Lung (tissue), 12 donors: ENCODE data around the gene UAP1. TPM values are rescaled to one million over a fixed set of nuclear protein-coding genes. Genes with fewer than 3 reads are reported as not detected.

Experiments
- ATAC-seq: fragments of 200-7000 bp; cut with Tn5 transposase; one replicate; pipeline ENCODE4 v1.9.1; 2020; ENCODE audit warnings: moderate number of reproducible peaks; ENCODE audit not compliant: insufficient read depth, low FRiP score
- DNase-seq, 3 donors: peaks; one replicate each; pipeline ENCODE4 v3.0.0-alpha.2; 2013 to 2017
- H3K27ac ChIP-seq, 2 donors: one replicate each; pipeline ENCODE4 v1.5.1; 2013; ENCODE audit warnings: mild to moderate bottlenecking in 2 of 2, moderate library complexity in 2 of 2, control low read depth in 1 of 2, inconsistent platforms in 1 of 2, low read depth in 1 of 2, low read length in 1 of 2
- H3K27me3 ChIP-seq, 3 donors: one replicate each; pipeline ENCODE4 v1.5.1; 2013; ENCODE audit warnings: low read length in 2 of 3; ENCODE audit not compliant: control insufficient read depth in 3 of 3, insufficient read depth in 3 of 3
- H3K36me3 ChIP-seq, 4 donors: one replicate each; pipeline ENCODE4 v1.5.1; 2013; ENCODE audit warnings: low read length in 4 of 4, mild to moderate bottlenecking in 1 of 4, moderate library complexity in 1 of 4; ENCODE audit not compliant: control insufficient read depth in 4 of 4, insufficient read depth in 4 of 4
- H3K4me1 ChIP-seq, 5 donors: one replicate each; pipeline ENCODE4 v1.5.1; 2013; ENCODE audit warnings: low read length in 5 of 5, mild to moderate bottlenecking in 2 of 5, moderate library complexity in 1 of 5; ENCODE audit not compliant: control insufficient read depth in 5 of 5, insufficient read depth in 5 of 5
- H3K4me3 ChIP-seq: one replicate; pipeline ENCODE4 v1.5.1; 2013; ENCODE audit warnings: mild to moderate bottlenecking, control low read depth, moderate library complexity
- H3K9ac ChIP-seq, 2 donors: one replicate each; pipeline ENCODE4 v1.5.1; 2013; ENCODE audit warnings: low read length in 2 of 2, control low read depth in 1 of 2; ENCODE audit not compliant: insufficient read depth in 1 of 2
- H3K9me3 ChIP-seq, 4 donors: one replicate each; pipeline ENCODE4 v1.5.1; 2013; ENCODE audit warnings: low read length in 3 of 4, mild to moderate bottlenecking in 1 of 4, moderate library complexity in 1 of 4; ENCODE audit not compliant: control insufficient read depth in 4 of 4, insufficient read depth in 3 of 4
- WGBS, 2 donors: extraction: QIAGEN DNeasy Blood & Tissue Kit; methylation state at CpG; one replicate each; pipeline ENCODE4 v1.1.7; 2013; 5-methylcytosine and 5-hydroxymethylcytosine counted together
- polyA plus RNA-seq, 2 donors: library from polyadenylated mRNA; stranded (reverse); fragments of 200-250 nt; gene quantifications; one replicate each; pipeline ENCODE4 v1.2.1, GENCODE V29; 2013
- total RNA-seq, 2 donors: library from RNA; depleted of rRNA in 1 of 2; stranded (reverse); fragments of >200 nt in 1 of 2; gene quantifications; one replicate each; pipeline ENCODE4 v1.2.1, GENCODE V29; 2014 to 2021
- TF ChIP-seq, protein P1 (sequence below): IDR thresholded peaks from 2 replicates; pipeline ENCODE4 v1.5.1; 2012; ENCODE audit warnings: mild to moderate bottlenecking; ENCODE audit errors: control extremely low read depth, extremely low read depth
- donor health status: control.
- donor health status: control.
- donor health status: Bipolar disorder and iron deficiency.
- donor health status: healthy.
- donor health status: DM: yes; HTN: yes; CAD: no.

Gene UAP1
- total and polyA plus RNA-seq, 4 donors: 34.7 to 43.4 (median 39.2) TPM

DNA sequence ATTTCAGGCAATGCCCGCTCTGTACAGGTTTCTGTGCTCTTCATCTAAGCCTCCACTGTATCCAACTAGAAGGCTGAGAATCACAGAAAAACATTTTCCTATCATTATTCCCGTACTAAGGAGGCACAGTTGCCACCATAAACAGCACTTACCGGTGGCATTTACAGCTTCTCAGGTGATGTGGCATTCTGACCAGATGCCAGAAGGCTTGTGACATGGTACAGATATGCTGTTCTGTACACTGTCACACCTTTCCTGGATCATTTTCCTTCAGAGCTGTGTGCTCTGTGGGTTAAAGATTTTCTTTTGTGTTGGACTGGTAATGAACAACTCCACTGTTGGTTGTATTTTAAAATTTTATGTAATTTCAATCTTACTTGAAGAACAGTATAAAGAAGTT, 4.0 kb upstream of the UAP1 start:
- Histone ChIP-seq H3K9me3 (no peaks in the 10 kb centered on the region), H3K27me3 (no peaks in the 10 kb centered on the region), H3K4me3 (no peak overlapping the region), H3K9ac (no peak overlapping the region), H3K27ac (no peak overlapping the region), H3K36me3 (no peaks in the 10 kb centered on the region), H3K4me1 (peaks cover 0 to 12% (median 5%) of the 10 kb centered on the region in 5 donors)
- no peak for ATAC-seq
- TF ChIP-seq, protein P1, sequence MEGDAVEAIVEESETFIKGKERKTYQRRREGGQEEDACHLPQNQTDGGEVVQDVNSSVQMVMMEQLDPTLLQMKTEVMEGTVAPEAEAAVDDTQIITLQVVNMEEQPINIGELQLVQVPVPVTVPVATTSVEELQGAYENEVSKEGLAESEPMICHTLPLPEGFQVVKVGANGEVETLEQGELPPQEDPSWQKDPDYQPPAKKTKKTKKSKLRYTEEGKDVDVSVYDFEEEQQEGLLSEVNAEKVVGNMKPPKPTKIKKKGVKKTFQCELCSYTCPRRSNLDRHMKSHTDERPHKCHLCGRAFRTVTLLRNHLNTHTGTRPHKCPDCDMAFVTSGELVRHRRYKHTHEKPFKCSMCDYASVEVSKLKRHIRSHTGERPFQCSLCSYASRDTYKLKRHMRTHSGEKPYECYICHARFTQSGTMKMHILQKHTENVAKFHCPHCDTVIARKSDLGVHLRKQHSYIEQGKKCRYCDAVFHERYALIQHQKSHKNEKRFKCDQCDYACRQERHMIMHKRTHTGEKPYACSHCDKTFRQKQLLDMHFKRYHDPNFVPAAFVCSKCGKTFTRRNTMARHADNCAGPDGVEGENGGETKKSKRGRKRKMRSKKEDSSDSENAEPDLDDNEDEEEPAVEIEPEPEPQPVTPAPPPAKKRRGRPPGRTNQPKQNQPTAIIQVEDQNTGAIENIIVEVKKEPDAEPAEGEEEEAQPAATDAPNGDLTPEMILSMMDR: no peak
- DNase-seq: no peak
- WGBS, 2 donors: 93 to 97% methylated on average over 3 of the region's 3 CpGs

DNA sequence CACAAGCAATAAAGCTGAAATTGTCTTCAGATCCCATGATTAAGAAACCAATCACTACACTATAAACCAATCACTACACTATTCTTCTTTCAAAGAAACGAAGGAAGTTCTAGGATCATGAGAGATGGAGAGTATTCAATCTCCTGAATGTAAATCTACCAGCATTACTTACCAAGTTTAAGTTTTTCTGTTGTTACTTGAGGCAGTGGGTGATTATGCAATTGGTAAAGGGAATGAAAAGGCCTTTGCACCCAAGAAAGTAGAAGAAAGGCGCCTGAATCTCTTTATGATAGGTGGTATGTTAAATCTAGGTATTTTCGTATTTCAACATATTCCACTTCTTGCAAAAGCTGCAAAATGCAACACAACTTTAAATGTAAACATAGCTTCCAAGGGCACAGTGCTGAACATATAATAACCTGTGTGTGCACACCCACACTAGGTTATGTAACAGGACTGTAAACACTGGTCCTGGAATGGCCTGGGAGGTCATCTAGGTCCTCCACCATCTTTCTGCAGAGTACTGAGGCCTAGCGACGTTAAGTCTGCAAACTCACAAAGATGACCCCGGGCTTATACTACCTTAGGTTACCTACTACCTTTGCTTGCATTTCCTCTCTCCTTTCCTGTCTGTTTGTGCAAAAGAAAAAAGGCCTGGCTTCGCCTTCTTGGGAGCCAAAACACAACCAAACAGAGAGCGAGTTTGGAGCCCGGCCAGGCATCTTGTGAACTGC, 1.1 kb upstream of the UAP1 start:
- H3K9ac ChIP-seq: no peak overlapping the region
- H3K4me1 ChIP-seq: peaks cover 0 to 18% (median 7%) of the 10 kb centered on the region in 5 donors
- no peak for DNase-seq
- TF ChIP-seq, protein P1: no peak
- H3K27me3 ChIP-seq: no peaks in the 10 kb centered on the region
- no peak for ATAC-seq
- 40 to 52% methylated on average over 9 of the region's 9 CpGs for WGBS, 2 donors
- H3K9me3 ChIP-seq: no peaks in the 10 kb centered on the region
- no peaks in the 10 kb centered on the region for H3K36me3 ChIP-seq
- peak overlapping the region; percentile 55 for H3K4me3 ChIP-seq
- H3K27ac ChIP-seq: peak overlapping the region; percentile 89 to 93

DNA sequence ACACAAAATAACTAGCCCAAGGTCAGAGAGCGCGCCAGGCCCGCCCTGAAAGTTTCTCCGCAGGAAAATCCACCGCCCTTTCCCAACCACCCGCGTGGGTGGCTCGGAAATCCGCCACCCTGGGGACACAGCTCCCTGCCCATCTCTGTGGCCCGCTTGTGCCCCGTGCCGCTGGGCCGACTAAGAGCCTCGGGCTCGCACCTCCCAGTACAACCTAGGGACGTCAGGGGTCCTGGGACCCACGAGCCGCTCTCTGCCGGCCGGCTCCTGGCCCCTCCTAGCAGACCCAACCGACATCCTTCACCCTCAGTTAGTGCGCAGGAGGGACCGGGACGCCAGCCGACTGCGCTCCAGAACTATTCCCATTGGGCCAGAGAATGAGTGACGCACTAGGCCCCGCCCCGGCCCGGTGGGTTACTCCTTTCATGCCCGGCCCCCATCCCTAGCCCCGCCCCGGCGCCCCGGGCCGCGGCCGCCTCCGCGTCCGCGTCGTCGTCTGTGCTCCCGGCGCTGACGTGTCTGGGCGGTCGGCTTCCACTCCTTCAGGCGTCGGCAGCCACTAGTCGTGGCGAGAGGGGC, 396 bp upstream of the UAP1 start:
- Histone ChIP-seq H3K9ac (peak overlapping the region in 1 of 2 donors; percentile 61), H3K27me3 (no peaks in the 10 kb centered on the region), H3K36me3 (peaks cover 0 to 2% (median 0%) of the 10 kb centered on the region in 4 donors), H3K4me1 (peaks cover 0 to 18% (median 7%) of the 10 kb centered on the region in 5 donors), H3K4me3 (peak overlapping the region; percentile 97), H3K9me3 (no peaks in the 10 kb centered on the region), H3K27ac (peak overlapping the region; percentile 89 to 96)
- ATAC-seq (peak; percentile 96), DNase-seq (peak; percentile 98 to 99 (median 98))
- 0 to 1% methylated on average over 49 to 53 of the region's 53 CpGs for WGBS, 2 donors
- TF ChIP-seq, protein P1: no peak
